OCI-LY3 (cell line): Measurements from ENCODE around the gene PFKFB3.

Source experiments
- H2AFZ ChIP-seq: fragments of 200-600, 300-600 bp; shearing (Covaris generic); 2 replicates; pipeline ENCODE4 v1.6.0; 2014; ENCODE audit warnings: antibody characterized with exemption, low read depth, low read length
- H3K27ac ChIP-seq: fragments of 200-600, 300-600 bp; sonication (generic); 2 replicates; pipeline ENCODE4 v1.5.1; 2014; ENCODE audit warnings: mild to moderate bottlenecking, low read length, moderate library complexity, mixed read lengths
- H3K27me3 ChIP-seq: fragments of 200-600, 300-600 bp; sonication (generic); 2 replicates; pipeline ENCODE4 v1.6.1; 2014; ENCODE audit warnings: low read depth, low read length, mixed read lengths
- H3K36me3 ChIP-seq: fragments of 200-600, 300-600 bp; sonication (generic); replicated peaks from 2 replicates; pipeline ENCODE3; 2014; ENCODE audit warnings: low read depth, low read length, mixed read lengths
- H3K4me1 ChIP-seq: fragments of 300-600, 200-600 bp; sonication (generic); 2 replicates; pipeline ENCODE4 v1.6.1; 2014; ENCODE audit warnings: low read length, mixed read lengths
- H3K4me2 ChIP-seq: fragments of 200-600, 300-600 bp; sonication (generic); 2 replicates; pipeline ENCODE4 v1.6.1; 2014; ENCODE audit warnings: low read length, mixed read lengths
- H3K4me3 ChIP-seq: fragments of 300-600, 200-600 bp; sonication (generic); 2 replicates; pipeline ENCODE4 v1.5.1; 2014; ENCODE audit warnings: antibody characterized with exemption, mild to moderate bottlenecking, low read length, moderate library complexity
- H3K79me2 ChIP-seq: fragments of 300-600, 200-600 bp; shearing (Covaris generic); 2 replicates; pipeline ENCODE4 v1.6.1; 2014; ENCODE audit warnings: mild to moderate bottlenecking, low read length, mixed read lengths
- H3K9ac ChIP-seq: fragments of 300-600, 200-600 bp; shearing (Covaris generic); 2 replicates; pipeline ENCODE4 v1.6.0; 2014; ENCODE audit warnings: mild to moderate bottlenecking, low read length, moderate library complexity
- H3K9me3 ChIP-seq: fragments of 200-600, 300-600 bp; shearing (Covaris generic); 2 replicates; pipeline ENCODE4 v1.6.1; 2014; ENCODE audit warnings: low read length, mixed read lengths; ENCODE audit not compliant: insufficient read depth
- H4K20me1 ChIP-seq: fragments of 200-600, 300-600 bp; sonication (generic); 2 replicates; pipeline ENCODE4 v1.6.1; 2016; ENCODE audit warnings: low read length, mixed read lengths; ENCODE audit not compliant: insufficient read depth
- EZH2phosphoT487 ChIP-seq: fragments of 200-600 bp; shearing (Covaris generic); IDR thresholded peaks from 2 replicates; pipeline ENCODE4 v1.6.1; 2018; ENCODE audit warnings: antibody characterized with exemption, mixed run types, low read depth
- TF ChIP-seq, protein P1 (sequence below): fragments of 200-600, 300-600 bp; sonication (generic); IDR thresholded peaks from 2 replicates; pipeline ENCODE4 v1.5.1; 2014; ENCODE audit warnings: antibody characterized with exemption, low read length, low read depth

The PFKFB3 gene

DNA sequence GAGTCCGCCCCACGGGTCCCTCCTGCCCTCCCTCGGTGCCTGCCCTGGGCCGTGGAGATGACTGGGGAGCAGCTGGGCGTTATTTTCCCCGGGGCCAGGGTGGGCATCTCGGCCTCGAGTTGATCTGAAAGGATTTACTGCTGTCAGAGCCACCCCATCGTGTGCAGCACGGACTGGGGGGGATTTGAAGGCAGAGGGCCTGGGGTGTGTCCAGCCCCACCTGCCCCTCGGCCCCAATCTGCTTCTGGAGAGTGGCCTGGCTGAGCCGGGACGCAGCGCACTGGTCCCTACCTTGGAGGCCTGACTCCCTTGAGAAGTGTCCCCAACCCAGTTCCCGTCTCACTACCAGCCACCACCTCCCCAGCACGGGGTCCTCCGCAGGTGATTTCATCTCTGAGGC is 24.2 kb upstream of the PFKFB3 start:
- TF ChIP-seq, protein P1, sequence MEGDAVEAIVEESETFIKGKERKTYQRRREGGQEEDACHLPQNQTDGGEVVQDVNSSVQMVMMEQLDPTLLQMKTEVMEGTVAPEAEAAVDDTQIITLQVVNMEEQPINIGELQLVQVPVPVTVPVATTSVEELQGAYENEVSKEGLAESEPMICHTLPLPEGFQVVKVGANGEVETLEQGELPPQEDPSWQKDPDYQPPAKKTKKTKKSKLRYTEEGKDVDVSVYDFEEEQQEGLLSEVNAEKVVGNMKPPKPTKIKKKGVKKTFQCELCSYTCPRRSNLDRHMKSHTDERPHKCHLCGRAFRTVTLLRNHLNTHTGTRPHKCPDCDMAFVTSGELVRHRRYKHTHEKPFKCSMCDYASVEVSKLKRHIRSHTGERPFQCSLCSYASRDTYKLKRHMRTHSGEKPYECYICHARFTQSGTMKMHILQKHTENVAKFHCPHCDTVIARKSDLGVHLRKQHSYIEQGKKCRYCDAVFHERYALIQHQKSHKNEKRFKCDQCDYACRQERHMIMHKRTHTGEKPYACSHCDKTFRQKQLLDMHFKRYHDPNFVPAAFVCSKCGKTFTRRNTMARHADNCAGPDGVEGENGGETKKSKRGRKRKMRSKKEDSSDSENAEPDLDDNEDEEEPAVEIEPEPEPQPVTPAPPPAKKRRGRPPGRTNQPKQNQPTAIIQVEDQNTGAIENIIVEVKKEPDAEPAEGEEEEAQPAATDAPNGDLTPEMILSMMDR = no peak
- no peak for TF ChIP-seq EZH2phosphoT487

DNA sequence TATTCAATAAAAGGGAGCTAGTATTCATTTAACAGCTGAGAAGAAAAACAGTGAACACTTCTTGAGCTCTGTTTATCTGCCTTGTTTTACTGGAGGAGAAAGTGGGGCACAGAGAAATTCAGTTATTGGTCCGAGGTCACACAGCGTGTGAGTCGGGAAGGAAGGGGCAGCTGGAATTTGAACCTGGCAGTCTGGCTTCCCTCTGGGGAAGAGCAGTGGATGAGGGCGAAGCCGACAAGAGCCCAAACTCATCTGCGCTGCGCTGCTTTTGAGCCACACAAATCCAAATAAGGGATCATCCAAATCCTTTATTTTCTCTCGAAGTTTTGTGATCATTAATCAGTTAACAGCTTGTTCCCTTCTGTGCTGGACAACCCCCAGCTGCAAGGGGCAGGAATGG is 23.7 kb upstream of the PFKFB3 start:
- H3K36me3 ChIP-seq = peaks cover 3% of the 10 kb centered on the region
- TF ChIP-seq EZH2phosphoT487 = no peak
- TF ChIP-seq, protein P1 = no peak
- H3K4me1 ChIP-seq = no peaks in the 10 kb centered on the region
- H3K27ac ChIP-seq = no peak overlapping the region
- H2AFZ ChIP-seq = no peak overlapping the region
- no peak overlapping the region for H3K4me2 ChIP-seq
- H3K27me3 ChIP-seq = no peaks in the 10 kb centered on the region
- H4K20me1 ChIP-seq = peaks cover 42% of the 10 kb centered on the region
- H3K79me2 ChIP-seq = peaks cover 13% of the 10 kb centered on the region
- no peak overlapping the region for H3K9ac ChIP-seq
- H3K9me3 ChIP-seq = no peaks in the 10 kb centered on the region
- no peak overlapping the region for H3K4me3 ChIP-seq

More for the DNA sequence above, 24.2 kb upstream of the PFKFB3 start:
- peaks cover 46% of the 10 kb centered on the region for H4K20me1 ChIP-seq
- H3K79me2 ChIP-seq = peaks cover 18% of the 10 kb centered on the region
- no peaks in the 10 kb centered on the region for H3K9me3 ChIP-seq
- H3K9ac ChIP-seq = no peak overlapping the region
- H3K4me1 ChIP-seq = no peaks in the 10 kb centered on the region
- no peak overlapping the region for H3K27ac ChIP-seq
- H3K4me2 ChIP-seq = no peak overlapping the region
- H3K27me3 ChIP-seq = no peaks in the 10 kb centered on the region
- H3K36me3 ChIP-seq = peaks cover 3% of the 10 kb centered on the region
- no peak overlapping the region for H2AFZ ChIP-seq
- H3K4me3 ChIP-seq = no peak overlapping the region

DNA sequence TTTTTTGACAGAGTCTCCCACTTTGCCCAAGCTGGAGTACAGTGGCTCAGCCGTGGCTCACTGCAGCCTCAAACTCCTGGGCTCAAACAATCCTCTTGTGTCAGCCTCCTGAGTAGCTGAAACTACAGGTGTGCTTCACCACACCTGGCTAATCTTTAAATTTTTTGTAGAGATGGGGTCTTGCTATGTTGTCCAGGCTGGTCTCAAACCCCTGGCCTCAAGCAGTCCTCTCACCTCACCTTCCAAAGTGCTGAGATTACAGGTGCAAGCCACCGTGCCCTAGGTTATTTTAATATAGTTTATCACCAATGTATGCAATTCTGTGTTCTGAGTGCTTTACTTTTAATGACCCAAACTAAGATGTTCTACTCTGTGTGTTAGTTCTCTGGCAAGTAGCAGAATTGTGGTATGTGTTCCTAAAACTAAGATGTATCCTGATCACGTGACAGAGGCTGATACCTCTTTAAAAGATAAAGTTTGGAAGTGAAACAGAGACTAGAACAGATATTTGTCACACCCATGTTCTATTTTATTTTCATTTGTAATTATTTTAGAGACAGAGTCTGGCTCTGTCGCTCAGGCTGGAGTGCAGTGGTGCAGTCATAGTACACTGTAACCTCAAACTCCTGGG is 22.1 kb upstream of the PFKFB3 start:
- Histone ChIP-seq H3K9ac (no peak overlapping the region), H3K4me1 (no peaks in the 10 kb centered on the region), H3K27ac (no peak overlapping the region), H3K27me3 (no peaks in the 10 kb centered on the region), H3K4me3 (no peak overlapping the region), H4K20me1 (peaks cover 29% of the 10 kb centered on the region), H3K79me2 (peaks cover 5% of the 10 kb centered on the region; the same call in 1 of the 2 replicates), H3K4me2 (no peak overlapping the region), H2AFZ (no peak overlapping the region), H3K9me3 (no peaks in the 10 kb centered on the region), H3K36me3 (peaks cover 3% of the 10 kb centered on the region)
- TF ChIP-seq, protein P1 = no peak
- TF ChIP-seq EZH2phosphoT487 = no peak

DNA sequence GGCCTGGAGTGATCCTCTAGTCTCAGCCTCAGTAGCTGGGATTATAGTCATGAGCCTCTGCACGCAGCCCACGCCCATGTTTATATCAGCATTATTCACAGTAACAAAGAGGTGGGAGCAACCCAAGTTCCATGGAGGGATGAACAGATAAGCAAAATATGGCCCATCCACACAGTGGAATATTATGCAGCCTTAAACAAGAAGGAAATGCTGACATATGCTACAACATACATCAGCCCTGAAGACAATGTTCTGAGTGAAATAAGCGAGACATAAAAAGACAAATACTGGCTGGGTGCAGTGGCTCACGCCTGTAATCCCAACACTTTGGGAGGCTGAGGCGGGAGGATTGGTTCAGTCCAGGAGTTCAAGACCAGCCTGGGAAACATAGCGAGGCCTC is 21.5 kb upstream of the PFKFB3 start:
- Histone ChIP-seq H2AFZ (no peak overlapping the region), H3K4me1 (peaks cover 2% of the 10 kb centered on the region), H3K27me3 (no peaks in the 10 kb centered on the region), H3K4me2 (no peak overlapping the region), H3K27ac (no peak overlapping the region), H3K9ac (no peak overlapping the region), H3K36me3 (no peaks in the 10 kb centered on the region), H3K9me3 (no peaks in the 10 kb centered on the region), H3K79me2 (peaks cover 2% of the 10 kb centered on the region; the same call in 1 of the 2 replicates), H3K4me3 (no peak overlapping the region), H4K20me1 (peaks cover 22% of the 10 kb centered on the region)
- TF ChIP-seq, protein P1 = no peak
- no peak for TF ChIP-seq EZH2phosphoT487
